Measurements from ENCODE around the gene CSNK1A1.
"Not testable (repeated sequence)": the region's sequence is repeated elsewhere in the genome, so short reads cannot be mapped to it uniquely, and the experiment has no call there.

Gene CSNK1A1

GRCh38 chr5:149572170-149572569, 20.9 kb upstream of the CSNK1A1 start:
- DNase-seq, result no peak

- DNase-seq, result no peak
These were observed 16.0 kb upstream of the CSNK1A1 start for GRCh38 chr5:149567226-149567625.

- peak; percentile 65 for DNase-seq
These were observed 13.4 kb upstream of the CSNK1A1 start for GRCh38 chr5:149564542-149565140.

GRCh38 chr5:149563466-149563865, 12.2 kb upstream of the CSNK1A1 start:
- no peak for DNase-seq

GRCh38 chr5:149561848-149562247, 10.6 kb upstream of the CSNK1A1 start:
- no peak for DNase-seq

GRCh38 chr5:149559706-149560105, 8.5 kb upstream of the CSNK1A1 start:
- DNase-seq, result no peak

- no peak for DNase-seq
These were observed 1.4 kb upstream of the CSNK1A1 start for GRCh38 chr5:149552553-149553160.

- no peak for DNase-seq
These were observed 827 bp upstream of the CSNK1A1 start for GRCh38 chr5:149552038-149552494.

GRCh38 chr5:149550594-149551226, 529 bp downstream of the CSNK1A1 start:
- DNase-seq, result no peak

- DNase-seq, result no peak
These were observed 1.0 kb downstream of the CSNK1A1 start for GRCh38 chr5:149550268-149550583.

- DNase-seq, result peak; percentile 60
These were observed 1.6 kb downstream of the CSNK1A1 start for GRCh38 chr5:149549461-149550267.

- no peak for DNase-seq
These were observed 4.3 kb downstream of the CSNK1A1 start for GRCh38 chr5:149546974-149547373.

- no peak for DNase-seq
These were observed 5.9 kb downstream of the CSNK1A1 start for GRCh38 chr5:149545327-149545726.

- peak; percentile 24 for DNase-seq
These were observed 7.2 kb downstream of the CSNK1A1 start for GRCh38 chr5:149544028-149544420.

- DNase-seq, result no peak
These were observed 7.7 kb downstream of the CSNK1A1 start for GRCh38 chr5:149543361-149544027.

- DNase-seq, result no peak
These were observed 9.3 kb downstream of the CSNK1A1 start for GRCh38 chr5:149541893-149542292.

- no peak for DNase-seq
These were observed 11.2 kb downstream of the CSNK1A1 start for GRCh38 chr5:149540089-149540488.

GRCh38 chr5:149537374-149537975, 13.8 kb downstream of the CSNK1A1 start:
- no peak for DNase-seq

- DNase-seq, result not testable (repeated sequence)
These were observed 15.5 kb downstream of the CSNK1A1 start for GRCh38 chr5:149535787-149536186.

GRCh38 chr5:149532413-149532812, 18.8 kb downstream of the CSNK1A1 start:
- DNase-seq, result no peak

- DNase-seq, result no peak
These were observed 21.8 kb downstream of the CSNK1A1 start for GRCh38 chr5:149529463-149529862.

- no peak for DNase-seq
These were observed 22.8 kb downstream of the CSNK1A1 start for GRCh38 chr5:149528281-149529060.

Measured in NCI-H526 treated with DMSO at 0.1 percent for 48 hours (cell line).